Measurements from ENCODE around the gene ALPK3.

ALPK3 gene

DNA sequence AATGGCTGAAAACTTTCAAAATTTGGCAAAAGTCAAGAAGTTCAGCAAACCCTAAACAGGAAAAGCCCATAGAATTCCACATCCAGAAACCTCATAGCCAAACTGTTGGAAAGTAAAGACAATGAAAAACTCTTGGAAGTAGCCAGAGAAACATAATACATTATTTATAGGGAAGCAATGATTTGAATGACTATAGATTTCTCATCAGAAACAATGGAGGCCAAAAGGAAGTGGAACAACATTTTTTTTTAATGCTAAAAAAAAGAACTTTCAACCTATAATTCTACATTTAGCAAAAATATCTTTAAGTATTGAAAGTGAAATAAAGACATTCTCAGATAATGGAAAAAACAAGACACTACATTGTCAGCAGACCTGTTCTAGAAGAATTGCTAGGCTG, 30.2 kb downstream of the ALPK3 start:
- DNase-seq, result no peak

DNA sequence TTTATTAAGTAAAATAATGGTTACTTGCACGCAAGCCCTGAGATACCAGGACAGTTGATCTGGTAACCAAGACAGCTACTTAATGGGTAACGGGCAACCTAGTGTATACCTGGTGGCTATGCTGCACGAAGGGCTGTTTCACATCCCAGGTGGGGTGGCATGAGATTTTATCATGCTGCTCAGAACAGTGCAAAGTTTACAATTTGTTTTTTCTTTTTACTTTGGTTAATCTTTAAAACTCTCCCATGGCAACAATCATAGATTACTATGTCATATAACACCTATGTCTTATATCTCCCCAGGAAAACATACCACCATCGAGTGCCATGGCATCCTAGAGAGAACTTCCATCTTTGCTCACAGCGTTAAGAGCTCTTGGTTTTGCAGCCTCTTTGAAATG, 35.1 kb downstream of the ALPK3 start:
- DNase-seq, result no peak

DNA sequence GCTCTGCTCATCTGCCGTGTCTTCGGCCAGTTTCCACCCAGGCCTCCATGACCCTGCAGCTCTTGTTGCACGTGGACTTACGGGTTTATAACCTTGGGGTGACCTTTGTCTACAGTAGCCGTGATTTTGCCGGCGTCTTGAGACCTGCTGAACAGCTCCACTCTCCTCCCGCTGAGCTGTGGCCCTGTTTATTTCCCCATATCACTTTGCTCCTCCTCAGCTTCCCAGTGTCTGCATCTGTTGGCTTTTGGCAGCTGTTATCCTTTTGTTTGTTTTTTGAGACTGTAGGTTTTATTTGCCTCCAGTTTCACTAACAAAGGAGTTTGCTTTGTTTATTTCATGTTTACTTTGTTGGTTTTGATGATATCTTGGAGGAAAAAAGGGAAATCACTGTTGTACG, 38.0 kb downstream of the ALPK3 start:
- DNase-seq, result no peak

DNA sequence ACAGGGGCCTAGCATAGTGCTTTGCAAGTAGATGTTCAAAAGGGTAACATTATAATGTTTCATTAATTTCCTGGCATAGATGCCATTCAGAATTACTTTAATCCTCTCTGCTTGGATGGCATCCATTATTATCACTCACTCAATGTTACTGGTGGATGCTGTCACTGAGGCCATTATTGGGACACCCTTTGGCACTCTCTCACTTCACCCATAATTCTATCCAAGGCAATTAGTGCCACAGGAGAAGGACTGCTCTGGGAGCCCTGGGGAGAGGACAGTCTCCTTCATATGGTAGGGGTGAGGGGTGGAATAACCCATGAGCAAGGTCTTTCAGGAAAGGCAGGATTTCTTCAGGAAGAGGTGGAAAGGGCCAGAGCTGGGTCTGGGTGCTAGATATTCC, 38.6 kb downstream of the ALPK3 start:
- DNase-seq, result no peak

DNA sequence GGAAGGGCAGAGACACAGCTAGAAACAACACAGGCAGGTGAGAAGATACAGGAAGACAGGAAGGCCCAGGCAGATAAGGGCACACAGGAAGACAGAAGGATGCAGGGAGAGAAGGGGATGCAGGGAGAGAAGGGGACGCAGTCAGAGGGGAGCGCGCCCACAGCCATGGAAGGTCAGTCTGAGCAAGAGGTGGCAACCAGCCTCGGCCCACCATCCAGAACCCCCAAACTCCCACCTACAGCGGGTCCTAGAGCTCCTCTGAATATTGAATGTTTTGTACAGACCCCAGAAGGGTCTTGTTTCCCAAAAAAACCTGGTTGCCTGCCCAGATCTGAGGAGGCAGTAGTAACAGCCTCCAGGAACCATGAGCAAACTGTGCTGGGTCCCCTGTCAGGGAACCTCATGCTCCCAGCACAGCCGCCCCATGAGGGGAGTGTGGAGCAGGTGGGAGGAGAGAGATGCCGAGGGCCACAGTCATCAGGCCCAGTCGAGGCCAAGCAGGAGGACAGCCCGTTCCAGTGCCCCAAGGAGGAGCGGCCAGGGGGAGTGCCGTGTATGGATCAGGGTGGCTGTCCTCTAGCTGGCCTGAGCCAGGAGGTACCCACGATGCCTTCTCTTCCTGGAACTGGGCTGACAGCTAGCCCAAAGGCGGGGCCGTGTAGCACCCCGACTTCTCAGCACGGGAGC, 39.7 kb downstream of the ALPK3 start:
- no peak for DNase-seq

DNA sequence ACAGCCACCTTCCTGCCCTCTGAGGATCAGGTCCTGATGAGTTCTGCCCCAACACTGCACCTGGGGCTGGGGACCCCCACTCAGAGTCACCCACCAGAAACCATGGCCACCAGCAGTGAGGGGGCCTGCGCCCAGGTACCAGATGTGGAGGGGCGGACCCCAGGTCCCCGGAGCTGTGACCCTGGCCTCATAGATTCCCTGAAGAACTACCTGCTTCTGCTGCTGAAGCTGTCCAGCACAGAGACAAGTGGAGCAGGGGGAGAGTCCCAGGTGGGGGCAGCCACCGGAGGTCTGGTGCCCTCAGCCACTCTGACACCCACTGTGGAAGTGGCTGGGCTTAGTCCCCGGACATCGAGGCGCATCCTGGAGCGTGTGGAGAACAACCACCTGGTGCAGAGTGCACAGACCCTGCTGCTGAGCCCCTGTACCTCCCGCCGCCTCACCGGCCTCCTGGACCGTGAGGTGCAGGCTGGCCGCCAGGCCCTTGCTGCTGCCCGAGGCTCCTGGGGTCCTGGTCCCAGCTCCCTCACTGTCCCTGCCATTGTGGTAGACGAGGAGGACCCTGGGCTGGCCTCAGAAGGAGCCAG, 40.4 kb downstream of the ALPK3 start:
- no peak for DNase-seq

DNA sequence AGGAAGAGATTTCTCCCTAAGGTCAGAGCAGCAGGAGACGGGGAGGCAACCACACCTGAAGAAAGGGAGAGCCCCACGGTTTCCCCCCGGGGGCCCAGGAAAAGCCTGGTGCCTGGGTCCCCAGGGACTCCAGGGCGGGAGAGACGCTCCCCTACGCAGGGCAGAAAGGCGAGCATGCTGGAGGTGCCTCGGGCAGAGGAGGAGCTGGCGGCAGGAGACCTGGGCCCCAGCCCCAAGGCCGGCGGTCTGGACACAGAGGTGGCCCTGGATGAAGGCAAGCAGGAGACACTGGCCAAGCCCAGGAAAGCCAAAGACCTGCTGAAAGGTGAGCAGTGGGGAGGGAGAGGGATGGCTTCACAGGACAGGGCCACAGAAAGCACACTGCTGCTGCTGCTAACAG, 41.1 kb downstream of the ALPK3 start:
- DNase-seq, result no peak

DNA sequence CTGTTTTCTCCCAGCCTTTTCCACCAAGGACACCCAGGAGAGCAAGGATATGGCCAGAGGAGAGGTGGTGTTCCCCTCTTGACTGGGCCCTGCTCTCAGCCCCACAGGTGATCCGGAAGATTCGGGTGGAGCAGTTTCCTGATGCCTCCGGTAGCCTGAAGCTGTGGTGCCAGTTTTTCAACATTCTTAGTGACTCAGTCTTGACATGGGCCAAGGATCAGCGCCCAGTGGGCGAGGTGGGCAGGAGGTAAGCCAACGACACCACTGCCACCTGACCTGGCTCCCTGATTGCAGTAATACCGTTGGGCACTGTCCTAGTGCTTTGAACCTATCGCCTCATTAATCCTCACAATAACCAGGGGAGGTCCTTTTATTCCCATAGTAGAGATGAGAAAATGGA, 42.0 kb downstream of the ALPK3 start:
- DNase-seq, result no peak

DNA sequence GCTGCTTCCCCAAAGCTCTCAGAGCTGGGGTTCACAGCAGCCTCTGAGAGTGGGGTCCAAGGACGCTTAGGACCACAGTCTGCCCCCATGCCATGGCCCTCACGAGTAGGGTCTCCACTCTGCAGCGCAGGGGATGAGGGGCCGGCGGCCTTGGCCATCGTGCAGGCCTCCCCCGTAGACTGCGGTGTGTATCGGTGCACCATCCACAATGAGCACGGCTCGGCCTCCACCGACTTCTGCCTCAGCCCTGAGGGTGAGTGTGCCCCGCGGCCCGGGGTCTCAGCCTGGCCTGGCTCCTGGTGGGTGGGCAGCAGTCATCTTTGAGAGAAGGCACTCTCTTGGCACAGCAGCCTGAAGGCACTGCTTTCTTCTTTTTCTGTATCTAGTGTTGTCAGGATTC, 42.5 kb downstream of the ALPK3 start:
- no peak for DNase-seq

DNA sequence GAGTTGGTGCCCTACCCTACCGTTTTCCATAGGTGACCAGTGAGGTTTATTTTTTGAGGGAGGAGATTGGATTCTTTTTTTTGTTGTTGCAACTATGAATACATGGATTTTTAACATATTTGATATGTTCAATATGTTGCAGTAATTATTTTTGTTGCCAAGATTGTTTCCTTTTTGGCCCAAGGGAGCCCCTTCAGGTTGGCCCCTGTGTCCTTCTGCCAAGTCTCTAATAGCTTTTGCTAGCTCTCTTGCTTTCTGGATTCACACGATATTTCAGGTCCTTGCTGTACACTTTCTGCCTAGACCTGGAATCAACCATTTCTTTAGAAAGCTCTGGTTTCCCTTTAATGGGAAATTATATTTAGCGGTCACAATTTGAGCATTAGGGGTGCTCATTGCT, 44.6 kb downstream of the ALPK3 start:
- DNase-seq, result no peak

DNA sequence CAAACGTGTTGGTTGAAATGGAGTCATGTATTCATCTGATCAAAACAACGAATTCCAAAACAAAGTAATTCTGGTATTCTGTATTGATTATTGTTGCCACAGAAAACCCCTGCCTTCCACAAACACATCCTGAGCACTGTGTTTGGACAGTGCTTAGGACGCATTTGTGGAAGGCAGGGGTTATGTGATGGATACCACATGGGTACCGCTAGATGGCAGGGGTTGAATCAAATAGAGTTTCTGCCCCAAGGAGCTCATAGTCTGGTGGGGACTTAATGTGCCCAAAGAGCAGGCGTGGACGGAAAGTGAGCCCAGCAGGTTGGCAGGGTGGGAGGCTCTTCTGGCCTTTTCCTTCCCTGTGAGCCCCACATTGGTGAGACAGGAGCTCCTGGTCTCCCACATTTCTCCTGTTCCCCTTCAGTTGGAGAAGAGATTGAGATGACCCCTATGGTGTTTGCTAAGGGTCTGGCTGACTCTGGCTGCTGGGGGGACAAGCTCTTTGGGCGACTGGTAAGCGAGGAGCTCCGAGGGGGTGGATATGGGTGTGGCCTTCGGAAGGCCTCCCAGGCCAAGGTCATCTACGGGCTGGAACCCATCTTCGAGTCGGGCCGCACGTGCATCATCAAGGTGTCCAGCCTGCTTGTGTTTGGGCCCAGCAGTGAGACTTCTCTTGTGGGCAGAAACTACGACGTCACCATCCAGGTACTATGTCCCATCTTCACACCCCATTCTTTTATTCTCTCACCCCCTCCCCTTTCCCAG, 45.2 kb downstream of the ALPK3 start:
- DNase-seq, result no peak

DNA sequence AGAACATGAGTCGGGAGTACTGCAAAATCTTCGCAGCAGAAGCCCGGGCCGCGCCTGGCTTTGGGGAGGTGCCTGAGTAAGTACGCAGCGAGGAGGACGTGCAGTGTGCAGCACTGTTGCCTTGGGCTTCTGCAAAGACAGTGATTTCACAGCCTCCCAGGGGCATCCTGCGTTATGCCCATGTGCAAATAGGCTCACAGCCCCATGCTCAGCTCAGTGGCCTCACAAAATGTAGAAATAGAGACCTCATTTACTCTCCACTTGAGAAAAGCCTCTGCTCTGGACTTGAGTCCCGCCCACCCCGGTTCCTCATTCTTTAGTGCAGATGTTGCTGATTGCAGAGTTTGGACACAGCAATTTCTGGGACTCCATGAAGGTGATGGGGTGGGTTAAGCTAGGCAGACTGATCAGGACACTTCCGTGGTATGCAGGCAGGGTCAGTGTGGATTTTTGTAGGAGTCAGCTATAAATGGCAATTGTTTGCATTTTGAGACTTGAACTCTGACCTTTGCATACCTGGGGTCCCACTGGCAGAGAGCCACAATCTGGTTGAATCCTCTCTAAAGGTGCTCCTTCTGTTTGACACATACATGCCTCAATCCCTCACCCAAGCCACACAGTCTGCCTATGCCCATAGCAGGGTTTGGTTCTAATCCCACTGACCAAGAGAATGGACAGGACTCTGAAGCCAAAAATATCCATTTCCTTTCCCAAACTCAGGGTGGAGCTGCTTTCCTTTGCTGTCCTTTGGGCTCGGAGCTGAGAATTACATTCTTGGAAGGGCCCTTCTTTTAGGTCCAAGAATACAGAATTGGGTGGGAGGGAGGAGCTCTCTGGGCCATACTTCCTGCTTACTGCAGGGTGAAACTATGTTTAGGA, 46.6 kb downstream of the ALPK3 start:
- DNase-seq, result no peak

DNA sequence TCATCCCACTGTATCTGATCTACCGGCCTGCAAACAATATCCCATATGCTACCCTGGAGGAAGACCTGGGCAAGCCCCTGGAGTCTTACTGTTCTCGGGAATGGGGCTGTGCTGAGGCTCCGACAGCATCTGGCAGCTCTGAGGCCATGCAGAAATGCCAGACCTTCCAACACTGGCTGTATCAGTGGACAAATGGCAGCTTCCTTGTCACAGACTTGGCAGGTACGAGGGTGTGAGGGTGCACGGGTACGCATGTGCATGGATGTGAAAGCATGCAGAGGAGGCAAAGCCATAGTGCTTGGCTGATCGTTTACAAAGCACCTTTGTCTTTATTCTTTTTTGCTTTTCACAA, 47.3 kb downstream of the ALPK3 start:
- DNase-seq, result no peak

DNA sequence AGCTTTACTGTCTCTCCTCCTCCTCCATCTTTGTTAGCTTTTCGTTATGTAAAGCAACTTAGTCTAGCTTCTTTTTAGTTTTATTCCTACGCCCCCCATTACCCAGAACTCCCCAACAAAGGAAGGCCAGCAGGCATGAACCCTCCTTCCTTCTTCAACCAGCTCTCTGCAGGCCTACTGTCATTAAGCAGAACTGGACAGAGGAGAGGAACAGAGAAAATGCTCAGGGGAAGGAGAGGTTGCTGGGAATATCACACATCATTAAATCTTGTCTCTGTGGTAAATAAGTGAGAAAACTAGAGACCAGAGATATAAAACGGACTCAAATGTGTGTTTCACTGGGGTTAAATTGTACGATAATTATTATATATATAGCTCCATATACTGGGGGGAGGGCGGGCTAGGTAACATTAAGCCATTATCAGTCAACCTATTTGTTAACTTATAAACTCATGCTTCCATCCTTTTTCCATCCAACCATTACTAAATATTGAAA, 48.0 kb downstream of the ALPK3 start:
- no peak for DNase-seq

DNA sequence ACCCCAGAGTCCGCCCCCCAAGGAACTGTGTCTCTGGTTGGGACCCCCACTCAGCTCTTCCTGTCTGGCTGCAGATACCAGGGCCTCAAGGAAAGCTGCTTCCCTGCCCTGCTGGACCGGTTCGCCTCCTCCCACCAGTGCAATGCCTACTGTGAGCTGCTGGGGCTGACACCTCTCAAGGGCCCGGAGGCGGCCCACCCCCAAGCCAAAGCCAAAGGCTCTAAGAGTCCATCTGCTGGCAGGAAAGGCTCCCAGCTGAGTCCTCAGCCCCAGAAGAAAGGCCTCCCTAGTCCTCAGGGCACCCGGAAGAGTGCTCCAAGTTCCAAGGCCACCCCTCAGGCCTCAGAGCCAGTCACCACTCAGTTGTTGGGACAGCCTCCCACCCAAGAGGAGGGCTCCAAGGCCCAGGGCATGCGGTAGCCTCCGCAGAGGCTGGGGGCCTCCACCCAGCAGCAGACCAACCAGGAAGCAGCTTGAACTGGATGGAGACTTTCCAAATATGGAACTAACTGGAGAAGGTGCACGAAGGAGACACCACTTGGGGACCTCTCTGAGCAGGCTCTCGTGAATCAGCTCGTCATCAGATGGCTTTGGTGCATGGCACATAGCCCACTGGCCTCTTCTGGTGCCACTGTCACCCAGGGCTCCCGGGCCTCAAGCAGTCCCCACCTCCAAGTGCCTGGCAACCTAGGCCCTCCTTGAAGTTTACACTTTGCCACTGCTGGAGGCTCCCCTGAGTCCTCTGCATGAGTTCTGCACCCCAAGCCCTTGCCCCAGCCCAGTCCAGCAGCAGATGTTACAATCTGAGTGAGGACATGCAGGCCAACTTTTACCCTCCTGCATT, 51.1 kb downstream of the ALPK3 start:
- DNase-seq, result no peak

DNA sequence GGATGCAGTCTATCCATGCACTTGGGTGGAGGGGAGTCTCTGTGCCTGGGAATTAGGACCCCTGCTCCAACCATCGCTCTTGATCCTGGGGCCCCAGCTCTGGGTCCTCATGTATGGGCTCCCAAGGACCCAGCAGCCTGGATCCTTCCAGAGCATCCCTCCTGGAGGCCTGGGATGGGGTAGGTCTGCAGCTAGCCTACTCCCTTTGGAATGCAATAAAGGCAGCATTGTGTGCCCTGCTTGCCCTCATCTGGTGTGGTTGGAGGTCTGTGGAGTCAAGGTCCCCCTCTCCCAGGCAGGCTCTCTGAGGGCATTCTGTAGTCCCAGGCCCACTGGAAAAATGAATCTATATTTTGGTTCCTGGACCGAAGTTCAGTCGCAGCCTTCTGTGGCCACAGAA, 52.4 kb downstream of the ALPK3 start:
- no peak for DNase-seq

DNA sequence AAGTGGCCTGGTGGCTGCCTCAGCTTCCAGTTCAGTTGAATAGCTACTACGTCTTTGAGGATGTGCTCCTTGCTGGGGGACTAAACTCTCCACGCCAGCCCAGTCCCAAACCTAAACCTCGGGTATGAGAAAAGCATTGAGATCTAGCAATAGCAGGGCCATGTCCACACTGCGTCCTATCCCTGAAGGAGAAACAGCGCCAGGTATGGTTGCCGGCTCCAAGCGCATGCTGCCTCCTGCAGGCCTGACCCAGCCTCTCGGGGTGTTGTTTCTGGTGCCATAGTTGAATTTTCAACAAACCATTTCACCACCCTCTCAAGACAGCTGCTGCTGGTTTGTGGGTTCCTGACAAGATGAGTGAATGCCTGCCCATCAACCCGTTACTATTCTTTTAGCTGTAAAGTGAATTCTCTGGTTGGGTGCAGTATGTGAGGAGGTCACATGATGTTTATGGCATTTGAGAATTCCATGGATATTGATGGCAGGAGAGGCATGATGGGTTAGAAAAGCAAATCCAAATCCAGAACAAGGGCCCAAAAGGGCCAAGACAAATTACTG, 54.4 kb downstream of the ALPK3 start:
- DNase-seq, result no peak

DNA sequence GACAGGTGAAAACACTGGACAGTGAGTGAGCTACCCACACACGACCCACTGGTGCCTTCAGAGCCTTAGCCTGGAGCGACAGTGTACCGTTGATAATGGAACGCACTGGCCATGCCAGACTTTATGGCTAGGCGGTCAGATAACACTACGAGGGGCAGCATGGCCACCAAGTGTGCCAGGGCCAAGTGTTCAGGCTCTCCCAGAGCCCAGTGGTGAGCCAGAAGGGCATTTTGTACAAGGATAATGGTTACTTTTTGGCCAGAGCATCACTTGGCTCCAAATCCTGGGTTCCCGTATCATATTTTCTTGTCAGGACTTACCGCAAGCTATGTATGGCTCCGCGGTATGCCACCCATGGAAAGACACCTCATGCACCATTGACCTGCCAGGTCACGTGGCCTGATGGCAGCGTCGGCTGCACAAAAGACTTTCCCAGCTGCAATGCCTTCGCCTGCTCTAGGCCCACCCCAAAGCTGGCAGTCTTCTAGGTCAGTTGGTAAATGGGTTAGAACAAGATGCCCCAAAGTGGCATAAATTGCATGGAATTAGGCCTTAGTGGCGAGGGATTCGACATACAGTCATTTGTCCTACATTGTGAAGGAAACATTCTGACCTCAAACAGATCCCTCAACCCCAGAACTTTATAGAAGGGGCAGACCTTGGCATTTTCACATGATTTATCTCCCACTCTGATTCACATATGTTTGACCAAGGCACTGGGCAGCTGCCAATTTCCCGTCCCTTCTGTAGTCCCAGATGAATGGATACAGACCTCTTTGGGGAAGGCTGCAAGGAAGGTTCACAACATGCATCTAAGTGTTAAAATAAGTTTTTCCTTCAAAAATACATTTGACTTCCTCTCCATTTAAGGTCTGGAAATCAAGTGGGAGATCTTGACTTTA, 55.1 kb downstream of the ALPK3 start:
- no peak for DNase-seq

DNA sequence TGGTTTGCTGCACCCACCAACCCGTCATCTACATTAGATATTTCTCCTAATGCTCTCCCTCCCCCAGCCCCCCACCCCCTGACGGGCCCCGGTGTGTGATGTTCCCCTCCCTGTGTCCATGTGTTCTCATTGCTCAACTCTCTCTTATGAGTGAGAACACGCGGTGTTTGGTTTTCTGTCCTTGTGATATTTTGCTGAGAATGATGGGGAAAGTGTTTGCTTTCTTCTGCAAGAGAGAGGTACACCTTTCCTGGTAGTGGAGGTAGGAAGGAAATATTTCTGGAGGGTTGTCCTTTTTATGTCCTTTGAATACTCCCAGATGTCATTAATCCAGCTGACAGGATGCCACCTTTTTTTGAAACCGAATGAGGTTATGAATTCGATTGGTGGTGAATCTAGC, 56.8 kb downstream of the ALPK3 start:
- no peak for DNase-seq

DNA sequence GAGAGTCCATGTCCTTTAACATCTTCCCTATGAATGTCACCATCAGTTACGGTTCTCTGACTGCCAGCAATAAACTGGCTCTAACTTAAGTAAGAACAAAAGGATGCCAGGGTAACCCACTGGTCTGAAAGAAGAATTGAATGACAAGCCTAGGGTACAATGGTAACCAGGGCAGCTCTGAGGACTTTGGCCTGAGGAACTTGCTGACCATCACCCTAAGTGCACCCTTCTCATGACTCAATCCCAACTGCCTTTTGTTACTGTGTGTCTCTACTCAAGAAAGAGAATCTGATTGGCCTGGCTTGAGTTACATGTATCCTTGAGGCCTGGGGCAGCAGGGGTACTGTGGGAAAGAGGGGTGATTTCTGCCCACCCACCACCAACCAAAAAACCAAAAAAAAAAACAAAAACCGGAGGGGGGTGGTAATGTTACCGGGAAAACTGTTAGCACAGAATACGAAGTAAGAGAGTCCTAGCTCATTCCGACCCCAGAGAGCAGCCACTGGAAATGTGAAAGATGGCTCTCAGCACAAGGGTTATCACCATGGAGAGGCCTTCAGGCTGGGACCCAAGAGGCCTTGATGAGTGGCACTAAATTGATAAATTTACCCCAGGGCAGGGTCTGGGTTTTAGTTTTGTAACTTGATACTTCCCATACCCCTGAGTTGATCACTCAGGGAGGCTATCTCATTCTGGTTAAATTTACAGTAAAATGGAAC, 58.0 kb downstream of the ALPK3 start:
- DNase-seq, result no peak

Measured in 8988T (cell line).